ENCODE measurements around the gene PGAP2. TPM values are rescaled to one million over a fixed set of nuclear protein-coding genes. Genes with fewer than 3 reads are reported as not detected.

The PGAP2 gene
- total and polyA plus RNA-seq, 2 donors (not counting 3 experiments of a cell fraction or from before 2014, with no cell fraction given), result 18.3 to 34.1 TPM

DNA sequence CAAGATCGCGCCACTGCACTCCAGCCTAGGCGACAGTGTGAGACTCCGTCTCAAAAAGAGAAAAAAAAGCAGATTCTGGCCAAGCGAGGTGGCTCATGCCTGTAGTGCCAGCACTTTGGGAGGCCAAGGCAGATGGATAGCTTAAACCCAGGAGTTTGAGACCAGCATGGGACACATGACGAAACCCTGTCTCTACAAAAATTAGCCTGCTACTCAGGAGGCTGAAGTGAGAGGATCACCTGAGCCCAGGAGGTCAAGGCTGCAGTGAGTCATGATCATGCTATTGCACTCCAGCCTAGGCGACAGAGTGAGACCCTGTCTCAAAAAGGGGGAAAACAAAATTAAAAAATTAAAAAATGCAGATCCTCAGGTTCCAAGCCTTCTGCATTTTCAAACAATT, 14.0 kb downstream of the PGAP2 start:
- no peaks in the 10 kb centered on the region for H3K9me3 ChIP-seq (replicated peaks; ENCODE audit: control insufficient read depth, insufficient read depth, low read length)
- no peak overlapping the region for H3K27ac ChIP-seq (ENCODE audit: insufficient read depth, low read depth, low read length)
- no peaks in the 10 kb centered on the region for H3K27me3 ChIP-seq (ENCODE audit: control insufficient read depth in 2 of 2, insufficient read depth in 2 of 2, low read length in 2 of 2)
- H3K79me2 ChIP-seq (ENCODE audit: control insufficient read depth, insufficient read depth, low read length), result no peaks in the 10 kb centered on the region
- H3K9ac ChIP-seq (replicated peaks; ENCODE audit: extremely low read depth, insufficient read depth, low read length), result no peak overlapping the region
- TF ChIP-seq POLR2AphosphoS5 (IDR thresholded peaks at IDR 0.05; ENCODE audit: insufficient read depth, low read depth, low read length) (no peak), GATA2 (IDR thresholded peaks at IDR 0.05; ENCODE audit: insufficient read depth, insufficient read length, low read depth, low read length) (no peak), JUN (IDR thresholded peaks at IDR 0.05; ENCODE audit: borderline replicate concordance, insufficient read depth, insufficient read length, low read depth) (no peak), CTCF (IDR thresholded peaks at IDR 0.05; ENCODE audit: extremely low read depth in 1 of 2, insufficient read depth in 1 of 2, low read depth in 1 of 2, low read length in 2 of 2) (no peak), EZH2 (IDR thresholded peaks at IDR 0.05; ENCODE audit: borderline replicate concordance, low read depth, low read length, severe bottlenecking) (no peak), POLR2A (IDR thresholded peaks at IDR 0.05; ENCODE audit: low read depth, low read length) (no peak), FOS (IDR thresholded peaks at IDR 0.05; ENCODE audit: borderline replicate concordance, insufficient read depth, low read length) (no peak), MAX (IDR thresholded peaks at IDR 0.05; ENCODE audit: insufficient read depth, insufficient read length) (no peak), MYC (IDR thresholded peaks at IDR 0.05; ENCODE audit: low read depth, low read length) (no peak)
- no peak overlapping the region for H3K4me2 ChIP-seq (ENCODE audit: insufficient read depth, low read length)
- H3K4me3 ChIP-seq (replicated peaks in 1 of 3; ENCODE audit: insufficient read depth in 1 of 3, low read depth in 1 of 3, low read length in 3 of 3), result no peak overlapping the region
- intact Hi-C loops (cut with micrococcal nuclease), result no loop called here
- FAIRE-seq (no peak), DNase-seq (ENCODE audit: low read depth, low spot score) (no peak)
- CTCF ChIA-PET, result interaction anchor here (2.1 to 2.9 kb wide), 2 partner anchors 14 to 20 kb away, joined by 14 to 17 read pairs; partner anchors contain the start of genes PGAP2 and RHOG
- peaks cover 2 to 11% of the 10 kb centered on the region in 2 experiments for H3K36me3 ChIP-seq (ENCODE audit: control insufficient read depth in 2 of 2, extremely low read depth in 1 of 2, insufficient read depth in 2 of 2, low read length in 2 of 2)
- dilution Hi-C loops (cut with MboI; ENCODE audit: extremely low pct_ligation_motif_present, low sequenced_read_pairs), result no loop called here
- no peaks in the 10 kb centered on the region for H4K20me1 ChIP-seq (replicated peaks; ENCODE audit: control insufficient read depth, extremely low read depth, insufficient read depth, low read length)
- BruUV-seq (replicated peaks), result no TSS peak
- POLR2A ChIA-PET, result no interaction called here
- H2AFZ ChIP-seq (ENCODE audit: low read depth, low read length), result no peak overlapping the region
- H3K9me1 ChIP-seq (replicated peaks; ENCODE audit: control insufficient read depth, extremely low read depth, insufficient read depth, low read length), result no peaks in the 10 kb centered on the region
- H3K4me1 ChIP-seq (ENCODE audit: control insufficient read depth, extremely low read depth, insufficient read depth, low read length), result no peaks in the 10 kb centered on the region

Data from endothelial cell of umbilical vein (primary cell).